NCI-H524 treated with DMSO at 0.1 percent for 48 hours (cell line): ENCODE results near the gene SUCO.
"Not testable (repeated sequence)": the region's sequence is repeated elsewhere in the genome, so short reads cannot be mapped to it uniquely, and the experiment has no call there.

Experiments used
- DNase-seq: peaks from one replicate; lab custom pipeline; 2025; lab: John Stamatoyannopoulos, UW

The SUCO gene

GRCh38 chr1:172532700-172533512 is at the start of gene SUCO:
TSS of gene SUCO (plus strand) at chr1:172533150. CDS start at chr1:172533436, 286 bp downstream.
- DNase-seq: peak; percentile 90

DNA sequence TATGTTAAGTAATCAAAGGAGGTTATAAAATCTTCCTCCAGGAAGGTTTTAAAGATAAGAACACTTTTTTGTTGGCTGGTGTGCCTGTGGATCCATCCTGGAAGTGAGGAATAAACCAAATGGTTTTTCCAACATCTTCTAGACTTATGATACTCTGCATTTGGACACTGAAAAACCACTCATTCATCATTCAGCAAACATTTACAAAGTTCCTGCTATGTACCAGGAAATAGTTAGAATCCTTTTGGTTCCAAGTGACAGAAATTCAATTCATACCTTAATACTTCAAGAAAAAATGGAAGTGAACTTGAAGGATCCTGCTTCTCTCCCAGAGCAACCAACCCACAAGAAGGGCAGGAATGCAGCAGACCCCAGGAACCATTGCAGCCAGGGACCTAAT is 49.5 kb upstream of the SUCO start:
- DNase-seq: no peak

DNA sequence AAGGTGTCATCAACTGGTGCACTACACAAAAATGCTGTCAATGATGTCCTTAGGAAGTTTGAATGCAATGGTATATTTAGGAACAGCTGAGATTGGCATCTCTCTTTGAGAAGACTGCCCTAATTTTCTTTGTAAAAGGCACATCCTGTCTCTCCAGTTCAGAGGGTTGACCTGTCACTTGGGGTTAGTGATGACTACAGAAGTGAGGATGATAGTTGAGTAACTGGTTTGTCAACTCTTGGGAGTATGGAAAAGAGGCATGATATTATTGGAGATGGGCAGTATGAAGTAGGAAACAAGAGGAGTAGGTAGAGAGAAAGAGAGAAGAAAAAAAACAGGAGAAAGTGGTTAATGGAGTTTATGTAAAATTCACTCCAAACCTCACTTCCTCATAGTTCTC is 48.7 kb upstream of the SUCO start:
- no peak for DNase-seq

DNA sequence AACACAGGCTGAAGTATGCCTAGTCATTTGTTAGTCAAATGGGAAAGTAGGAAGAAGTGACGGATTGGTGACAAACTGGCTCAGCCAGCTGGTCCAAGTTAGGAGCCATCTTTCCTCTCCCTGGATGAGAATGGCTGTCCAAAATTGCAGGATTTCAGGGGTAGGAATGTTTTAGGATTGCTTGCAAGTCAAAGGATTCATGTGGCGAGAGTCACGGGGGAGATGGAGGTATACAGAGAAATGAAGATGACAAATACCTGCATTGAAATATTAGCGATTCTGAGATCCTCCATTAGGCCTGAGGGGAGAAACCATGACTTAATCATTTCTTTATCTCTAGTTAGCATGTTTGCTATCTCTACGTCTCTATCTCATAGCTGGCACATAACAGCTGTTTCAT is 47.3 kb upstream of the SUCO start:
- DNase-seq: no peak

- no peak for DNase-seq
Observed at GRCh38 chr1:172486805-172487454, 46.0 kb upstream of the SUCO start.

DNA sequence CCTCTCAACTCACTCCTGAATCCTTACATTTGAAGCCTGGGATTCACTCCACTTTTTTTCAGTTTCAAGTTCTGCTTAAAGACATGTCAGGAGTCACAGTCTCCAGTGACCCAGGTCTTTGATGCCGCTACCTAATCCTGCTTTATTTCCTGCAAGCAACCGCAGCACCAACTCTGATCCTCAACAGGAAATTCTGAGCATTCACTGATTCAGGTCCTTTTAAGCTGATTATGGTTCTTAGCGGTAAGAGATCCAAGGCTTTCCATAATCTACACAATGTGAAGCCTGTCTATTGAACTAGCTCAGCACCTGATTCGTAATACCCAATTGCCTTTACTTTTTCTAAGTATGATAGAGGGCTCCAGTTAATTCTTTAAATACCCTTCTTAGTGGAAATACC is 45.4 kb upstream of the SUCO start:
- no peak for DNase-seq

DNA sequence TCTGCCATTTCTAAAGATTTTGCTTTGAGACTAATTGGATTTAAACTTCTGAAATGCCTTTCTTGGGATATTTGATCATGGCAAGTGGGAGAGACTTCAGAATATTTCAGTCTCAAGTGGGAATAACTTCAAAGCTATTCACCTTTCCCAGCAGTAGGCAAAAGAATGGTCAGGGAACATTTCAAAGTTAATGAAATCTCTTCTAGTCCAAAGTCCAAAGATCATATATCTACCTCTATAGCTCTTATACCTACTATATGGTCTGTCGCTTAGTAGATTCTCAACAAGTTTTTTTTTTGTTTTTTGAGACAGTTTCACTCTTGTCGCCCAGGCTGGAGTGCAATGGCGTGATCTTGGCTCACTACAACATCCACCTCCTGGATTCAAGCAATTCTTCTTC is 44.6 kb upstream of the SUCO start:
- no peak for DNase-seq

DNA sequence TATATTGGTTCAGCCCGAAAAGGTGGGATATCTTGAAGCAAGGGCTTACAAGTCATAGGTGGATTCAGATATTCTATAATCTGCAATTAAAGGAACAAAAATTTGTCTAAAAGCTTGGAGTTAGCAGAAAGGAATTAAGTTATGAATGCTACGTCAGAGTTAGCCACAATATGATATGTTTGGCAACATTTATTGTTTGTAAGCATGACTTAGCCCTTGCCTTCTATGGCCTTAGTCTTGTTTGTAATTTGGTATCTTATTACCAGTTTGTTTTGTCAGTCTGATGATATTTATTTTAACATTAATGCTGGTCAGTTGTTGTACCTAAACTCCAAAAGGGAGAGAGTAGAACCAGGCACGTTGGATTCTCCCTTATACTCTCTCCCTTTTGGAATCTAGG is 43.1 kb upstream of the SUCO start:
- no peak for DNase-seq

- DNase-seq: no peak
Observed at GRCh38 chr1:172492421-172492820, 40.5 kb upstream of the SUCO start.

GRCh38 chr1:172494166-172494565 is 38.8 kb upstream of the SUCO start:
- no peak for DNase-seq

- DNase-seq: not testable (repeated sequence)
Observed at GRCh38 chr1:172496127-172496526, 36.8 kb upstream of the SUCO start.

DNA sequence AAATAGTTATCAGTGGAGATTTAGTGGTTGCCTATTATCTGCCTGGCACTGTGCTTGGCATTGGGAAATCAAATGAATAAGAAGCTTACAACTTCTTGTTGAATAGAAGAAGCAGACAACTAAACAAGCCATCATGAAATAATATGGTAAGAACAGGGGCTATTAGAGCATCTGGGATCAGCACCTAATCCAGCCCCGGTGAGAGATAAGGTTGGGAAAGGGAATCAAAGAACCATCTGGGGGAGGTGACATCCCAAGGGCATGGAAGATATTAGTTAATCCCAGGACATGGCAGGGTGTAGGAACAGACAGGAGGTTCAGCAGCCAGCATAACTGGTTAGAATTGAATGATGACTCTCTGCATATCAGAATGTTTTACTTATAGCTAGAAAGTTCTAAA is 36.3 kb upstream of the SUCO start:
- DNase-seq: no peak

- DNase-seq: no peak
Observed at GRCh38 chr1:172497230-172497629, 35.7 kb upstream of the SUCO start.

DNA sequence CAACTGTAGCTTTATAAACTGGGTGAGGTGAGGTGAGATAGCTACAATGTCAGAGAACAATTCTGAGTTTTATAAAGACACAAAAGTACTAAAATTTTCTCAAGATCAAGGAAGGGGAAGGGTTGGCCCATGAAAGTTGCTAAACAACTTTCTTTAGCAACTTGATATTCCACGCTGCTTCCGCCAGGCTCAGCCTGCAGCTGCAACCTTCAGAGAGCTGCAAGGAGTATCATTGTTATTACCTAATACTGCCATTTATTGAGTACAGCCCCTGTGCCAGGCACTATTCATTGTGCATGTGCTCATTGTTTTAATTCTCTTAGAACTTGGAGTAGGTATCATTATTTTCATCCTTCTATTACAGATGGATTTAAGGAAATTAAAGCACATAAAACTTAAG is 34.1 kb upstream of the SUCO start:
- DNase-seq: no peak

GRCh38 chr1:172499636-172500141 is 33.3 kb upstream of the SUCO start:
- DNase-seq: no peak

DNA sequence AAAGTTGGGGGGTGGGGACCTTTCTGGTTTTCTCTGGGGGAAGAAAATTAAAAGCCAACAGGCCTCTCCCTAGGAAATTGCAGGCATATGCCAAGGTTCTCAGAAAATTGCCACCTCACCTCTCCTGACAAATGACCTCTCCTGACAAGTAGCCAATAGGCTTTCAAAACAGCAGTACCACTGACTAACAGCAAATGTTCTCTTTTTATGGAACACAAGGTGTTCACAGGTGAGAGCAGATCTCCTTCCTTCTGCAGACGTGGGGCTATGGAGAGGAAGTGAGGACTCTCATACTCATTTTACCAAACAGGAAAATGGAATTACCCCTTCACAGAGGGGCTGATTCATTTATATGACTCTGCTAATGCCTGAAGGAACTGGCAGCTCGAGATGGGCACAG is 32.7 kb upstream of the SUCO start:
- DNase-seq: no peak

- no peak for DNase-seq
Observed at GRCh38 chr1:172507741-172508140, 25.2 kb upstream of the SUCO start.

- DNase-seq: no peak
Observed at GRCh38 chr1:172510479-172510878, 22.5 kb upstream of the SUCO start.

DNA sequence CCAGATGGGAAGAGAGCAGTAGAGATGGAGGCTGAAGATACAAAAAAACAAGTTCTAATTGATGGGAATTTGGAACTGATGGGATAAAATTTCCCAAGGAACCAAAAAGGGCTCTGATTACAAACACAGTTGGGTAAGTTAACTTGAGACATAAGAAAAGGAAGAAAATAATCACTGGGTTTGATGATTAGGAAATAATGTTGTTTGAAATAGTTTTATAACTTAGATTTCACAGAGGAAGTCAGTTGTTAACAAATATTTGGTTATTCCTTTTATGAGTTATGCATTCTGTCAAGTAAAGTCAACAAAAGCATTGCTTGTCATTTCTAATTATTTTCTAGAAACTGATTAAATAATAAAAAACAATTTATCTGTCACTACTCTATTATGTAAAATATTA is 20.4 kb upstream of the SUCO start:
- no peak for DNase-seq

DNA sequence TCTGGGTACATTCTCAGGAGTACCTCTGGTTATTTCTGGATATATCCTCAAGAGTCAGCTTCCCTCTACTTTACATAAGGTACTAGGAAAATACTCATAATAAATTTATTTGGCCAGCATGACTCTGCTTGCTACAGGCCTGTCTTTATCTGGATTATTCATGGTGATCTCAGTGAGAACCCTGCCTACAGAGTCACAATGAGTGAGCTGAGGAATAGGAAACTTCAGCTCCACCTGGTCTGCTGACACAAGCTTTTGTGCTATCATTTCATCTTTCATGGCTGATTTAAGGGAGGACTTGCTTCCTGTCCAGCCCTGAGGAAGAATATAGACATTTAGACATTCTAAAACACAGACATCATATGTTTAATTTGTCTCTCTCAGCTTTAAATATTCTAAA is 19.5 kb upstream of the SUCO start:
- DNase-seq: no peak

GRCh38 chr1:172514108-172514507 is 18.8 kb upstream of the SUCO start:
- DNase-seq: no peak

DNA sequence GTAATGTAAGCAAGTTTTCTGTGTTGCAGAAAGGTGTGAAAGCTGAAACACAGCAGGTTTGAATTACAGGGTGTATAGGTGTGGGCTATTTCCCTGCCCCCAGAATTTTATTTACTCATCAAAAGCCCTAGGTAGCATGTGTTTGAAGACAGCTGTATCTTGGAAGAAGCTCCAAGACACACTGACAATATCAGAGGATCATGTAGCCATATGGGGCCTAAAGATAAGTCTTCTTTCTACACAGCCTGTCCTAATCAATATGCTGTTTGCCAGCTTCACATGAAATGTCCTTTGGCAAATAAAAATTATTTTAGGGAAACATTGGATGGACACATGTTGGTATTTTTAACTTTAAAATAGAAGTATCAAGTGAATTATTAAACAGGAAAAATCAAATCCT is 17.5 kb upstream of the SUCO start:
- no peak for DNase-seq

GRCh38 chr1:172515927-172516326 is 17.0 kb upstream of the SUCO start:
- no peak for DNase-seq

- no peak for DNase-seq
Observed at GRCh38 chr1:172517081-172517480, 15.9 kb upstream of the SUCO start.
